HG02981 (cell line): ENCODE results near the gene APC2.

Experiments
- ATAC-seq: cut with Tn5 transposase; IDR thresholded peaks from one replicate; pipeline ENCODE4 v1.9.1; 2021; ENCODE audit warnings: mild to moderate bottlenecking, moderate library complexity; ENCODE audit not compliant: unreplicated experiment

The APC2 gene, protein sequence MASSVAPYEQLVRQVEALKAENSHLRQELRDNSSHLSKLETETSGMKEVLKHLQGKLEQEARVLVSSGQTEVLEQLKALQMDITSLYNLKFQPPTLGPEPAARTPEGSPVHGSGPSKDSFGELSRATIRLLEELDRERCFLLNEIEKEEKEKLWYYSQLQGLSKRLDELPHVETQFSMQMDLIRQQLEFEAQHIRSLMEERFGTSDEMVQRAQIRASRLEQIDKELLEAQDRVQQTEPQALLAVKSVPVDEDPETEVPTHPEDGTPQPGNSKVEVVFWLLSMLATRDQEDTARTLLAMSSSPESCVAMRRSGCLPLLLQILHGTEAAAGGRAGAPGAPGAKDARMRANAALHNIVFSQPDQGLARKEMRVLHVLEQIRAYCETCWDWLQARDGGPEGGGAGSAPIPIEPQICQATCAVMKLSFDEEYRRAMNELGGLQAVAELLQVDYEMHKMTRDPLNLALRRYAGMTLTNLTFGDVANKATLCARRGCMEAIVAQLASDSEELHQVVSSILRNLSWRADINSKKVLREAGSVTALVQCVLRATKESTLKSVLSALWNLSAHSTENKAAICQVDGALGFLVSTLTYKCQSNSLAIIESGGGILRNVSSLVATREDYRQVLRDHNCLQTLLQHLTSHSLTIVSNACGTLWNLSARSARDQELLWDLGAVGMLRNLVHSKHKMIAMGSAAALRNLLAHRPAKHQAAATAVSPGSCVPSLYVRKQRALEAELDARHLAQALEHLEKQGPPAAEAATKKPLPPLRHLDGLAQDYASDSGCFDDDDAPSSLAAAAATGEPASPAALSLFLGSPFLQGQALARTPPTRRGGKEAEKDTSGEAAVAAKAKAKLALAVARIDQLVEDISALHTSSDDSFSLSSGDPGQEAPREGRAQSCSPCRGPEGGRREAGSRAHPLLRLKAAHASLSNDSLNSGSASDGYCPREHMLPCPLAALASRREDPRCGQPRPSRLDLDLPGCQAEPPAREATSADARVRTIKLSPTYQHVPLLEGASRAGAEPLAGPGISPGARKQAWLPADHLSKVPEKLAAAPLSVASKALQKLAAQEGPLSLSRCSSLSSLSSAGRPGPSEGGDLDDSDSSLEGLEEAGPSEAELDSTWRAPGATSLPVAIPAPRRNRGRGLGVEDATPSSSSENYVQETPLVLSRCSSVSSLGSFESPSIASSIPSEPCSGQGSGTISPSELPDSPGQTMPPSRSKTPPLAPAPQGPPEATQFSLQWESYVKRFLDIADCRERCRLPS (N-terminal part only)

DNA sequence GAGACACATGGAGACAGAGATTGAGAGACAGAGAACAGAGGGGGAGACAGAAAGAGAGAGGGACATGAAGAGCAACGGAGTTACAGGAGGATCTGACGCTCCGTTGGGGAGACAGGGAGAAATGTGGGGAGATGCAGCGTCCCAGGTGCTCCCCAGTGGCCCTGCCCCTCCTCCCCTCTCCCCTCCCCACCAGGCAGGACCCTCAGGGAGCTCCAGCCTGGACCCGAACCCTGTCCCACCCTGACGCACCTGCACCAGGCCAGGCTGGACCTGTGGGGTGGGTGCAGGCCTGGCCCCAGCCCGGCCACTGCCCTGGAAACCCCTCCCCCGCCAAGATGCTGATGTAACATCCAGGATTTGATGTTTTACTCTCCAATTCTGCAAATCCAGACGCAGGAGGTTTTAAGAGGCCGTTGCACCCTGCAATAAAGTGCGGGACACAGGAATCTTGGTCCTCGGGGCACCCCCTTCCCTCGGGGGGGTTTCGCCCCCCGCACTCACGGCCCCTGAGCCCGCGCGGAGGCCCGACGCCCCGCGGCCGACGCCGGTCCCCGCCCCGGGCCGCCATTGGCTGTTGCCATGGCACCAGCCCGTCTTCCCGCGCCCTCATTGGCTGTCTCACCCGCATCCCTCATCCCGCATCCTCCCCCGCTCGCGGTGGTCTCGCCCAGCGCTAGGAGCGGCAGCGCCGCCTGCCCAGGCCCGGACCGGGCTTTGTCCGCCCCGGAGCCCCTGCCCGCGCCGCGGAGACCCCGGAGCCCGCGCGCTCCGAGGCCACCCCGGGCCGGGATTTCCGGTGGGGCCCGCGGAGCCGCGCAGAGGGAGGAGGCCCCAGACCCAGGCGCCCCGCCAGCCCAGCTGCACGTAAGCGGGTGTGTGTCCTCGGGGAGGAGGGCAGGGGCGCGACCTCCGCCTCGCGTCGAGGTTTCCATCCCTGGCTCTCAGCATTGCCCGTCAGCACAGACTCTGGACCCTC, at the start of gene APC2:
Gene APC2 (plus strand): TSS at position 655 of the 976 bp plus-strand sequence. CDS start 2,881 bp downstream, outside the sequence.
- no peak for ATAC-seq

DNA sequence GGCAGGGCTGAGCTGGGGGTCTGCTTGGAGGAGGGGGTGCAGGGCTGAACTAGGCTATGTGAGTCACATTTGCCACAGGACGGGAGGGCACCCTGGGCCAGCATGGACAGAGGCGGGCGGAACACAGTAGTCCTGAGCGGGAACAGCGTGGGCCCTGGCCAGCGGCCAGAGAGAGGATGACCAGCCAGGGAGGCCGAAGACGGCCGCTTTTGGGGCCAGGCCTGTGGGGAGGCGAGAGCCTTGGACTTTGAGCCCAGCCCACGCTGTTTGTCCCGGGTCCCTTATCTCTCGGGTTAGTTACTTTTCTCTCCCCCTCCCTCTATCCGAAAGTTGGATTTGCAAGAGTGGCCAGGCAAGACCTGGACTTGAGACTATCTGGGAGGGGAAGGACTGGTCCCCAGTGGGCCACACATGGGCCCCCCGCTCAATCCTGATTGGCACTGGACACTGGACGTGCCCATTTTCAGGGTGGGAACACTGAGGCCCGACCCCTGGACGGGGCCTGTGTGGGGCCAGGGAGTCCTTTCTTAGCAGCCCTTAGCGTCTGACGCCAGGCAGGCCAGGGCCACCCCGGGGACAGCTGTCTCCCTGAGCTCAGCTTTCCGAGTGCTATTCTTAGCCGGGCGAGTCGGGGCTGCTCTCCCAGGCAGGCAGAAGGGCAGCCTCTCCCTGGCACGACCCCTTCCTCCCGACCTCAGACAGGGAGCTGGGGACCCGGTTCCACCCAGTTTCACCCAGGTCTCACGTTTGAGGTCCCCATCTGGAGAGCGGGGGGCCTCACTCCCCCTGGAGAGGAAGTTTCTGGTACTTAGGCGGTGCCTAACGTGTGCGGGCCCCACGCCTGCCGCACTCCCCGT, 49.4 kb upstream of the APC2 start:
- ATAC-seq = no peak

DNA sequence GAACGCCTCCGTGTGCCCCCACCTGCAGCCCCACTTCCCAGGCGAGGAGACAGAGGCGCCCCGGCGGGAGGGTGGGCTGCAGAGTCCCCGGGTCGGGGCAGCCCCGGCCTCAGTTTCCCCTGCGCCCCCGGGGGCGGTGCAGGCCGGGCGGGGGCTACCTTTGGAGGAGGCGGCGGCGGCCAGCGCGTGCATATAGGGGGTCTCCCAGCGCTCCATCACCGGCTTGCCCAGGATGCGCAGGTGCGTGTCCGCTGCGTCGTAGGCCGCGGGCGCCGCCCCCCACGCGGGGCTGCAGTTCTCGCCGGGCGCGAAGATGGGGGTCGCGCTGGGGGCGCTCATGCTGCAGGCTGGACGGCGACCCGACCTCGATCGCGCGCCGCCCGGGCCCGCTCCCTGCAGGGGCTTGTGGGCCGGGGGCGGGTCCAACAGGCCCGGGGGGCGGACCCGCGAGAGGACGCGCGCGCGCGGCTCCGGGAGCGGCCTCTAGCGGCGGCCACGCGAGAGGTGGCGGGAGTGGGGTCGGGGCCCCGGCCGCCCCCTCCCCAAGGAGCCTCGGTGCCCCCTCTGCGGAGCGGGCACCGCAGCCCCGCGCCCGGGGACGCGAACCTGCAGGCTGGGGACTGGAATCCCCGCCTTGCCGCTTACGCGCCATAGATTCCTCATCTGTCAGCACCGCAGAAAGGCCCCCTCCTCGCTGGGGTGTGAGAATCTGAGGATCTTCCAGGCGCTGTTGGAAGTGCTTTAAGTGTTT, 48.6 kb upstream of the APC2 start, which contains the start of gene GAMT:
Gene GAMT (minus strand): TSS at position 405 of the 751 bp plus-strand sequence. CDS start 66 bp downstream, at position 339.
- ATAC-seq = no peak

DNA sequence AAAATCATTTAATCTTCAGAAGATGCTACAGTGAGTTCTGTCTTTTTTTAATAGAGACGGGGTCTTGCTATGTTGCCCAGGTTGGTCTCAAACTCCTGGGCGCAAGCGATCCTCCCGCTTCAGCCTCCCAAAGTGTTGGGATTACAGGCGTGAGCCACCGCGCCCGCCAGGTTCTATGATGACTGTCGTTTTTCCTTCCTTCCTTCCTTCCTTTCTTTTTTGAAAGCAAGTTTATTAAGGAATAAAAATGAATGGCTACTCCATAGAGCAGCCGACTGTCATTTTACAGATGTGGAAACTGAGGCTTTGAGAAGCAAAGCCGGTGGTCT, 48.1 kb upstream of the APC2 start:
- no peak for ATAC-seq

DNA sequence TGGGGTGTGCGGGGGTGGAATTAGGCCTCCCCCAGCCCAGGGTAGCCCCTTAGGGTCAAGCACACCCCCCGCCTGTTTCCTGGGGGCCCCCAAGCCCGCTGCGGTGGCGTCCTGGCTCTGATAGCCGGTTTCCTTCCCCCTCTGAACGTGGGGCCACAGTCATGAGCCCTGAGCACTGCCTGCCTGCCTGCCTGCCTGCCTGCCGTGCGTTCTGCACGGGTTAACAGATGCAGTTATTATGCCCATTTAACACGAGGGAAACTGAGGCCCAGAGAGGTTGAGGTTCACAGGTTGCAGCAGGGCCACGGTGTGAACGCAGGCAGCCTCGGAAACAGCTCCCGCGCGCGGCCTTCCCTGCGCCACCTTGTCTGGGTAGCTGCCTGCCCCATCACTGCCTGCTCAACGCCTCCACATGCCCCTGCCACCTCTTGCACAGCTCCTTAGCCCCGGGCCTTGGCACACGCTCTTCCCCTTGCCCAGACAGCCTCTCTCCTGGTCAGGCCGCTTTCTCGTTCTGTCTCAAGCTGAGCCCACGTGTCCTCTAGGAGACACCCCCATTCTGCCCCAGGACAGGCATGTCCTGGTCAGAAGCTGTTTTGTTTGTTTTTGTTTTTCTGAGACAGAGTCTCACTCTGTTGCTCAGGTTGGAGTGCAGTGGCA, 47.4 kb upstream of the APC2 start:
- no peak for ATAC-seq

DNA sequence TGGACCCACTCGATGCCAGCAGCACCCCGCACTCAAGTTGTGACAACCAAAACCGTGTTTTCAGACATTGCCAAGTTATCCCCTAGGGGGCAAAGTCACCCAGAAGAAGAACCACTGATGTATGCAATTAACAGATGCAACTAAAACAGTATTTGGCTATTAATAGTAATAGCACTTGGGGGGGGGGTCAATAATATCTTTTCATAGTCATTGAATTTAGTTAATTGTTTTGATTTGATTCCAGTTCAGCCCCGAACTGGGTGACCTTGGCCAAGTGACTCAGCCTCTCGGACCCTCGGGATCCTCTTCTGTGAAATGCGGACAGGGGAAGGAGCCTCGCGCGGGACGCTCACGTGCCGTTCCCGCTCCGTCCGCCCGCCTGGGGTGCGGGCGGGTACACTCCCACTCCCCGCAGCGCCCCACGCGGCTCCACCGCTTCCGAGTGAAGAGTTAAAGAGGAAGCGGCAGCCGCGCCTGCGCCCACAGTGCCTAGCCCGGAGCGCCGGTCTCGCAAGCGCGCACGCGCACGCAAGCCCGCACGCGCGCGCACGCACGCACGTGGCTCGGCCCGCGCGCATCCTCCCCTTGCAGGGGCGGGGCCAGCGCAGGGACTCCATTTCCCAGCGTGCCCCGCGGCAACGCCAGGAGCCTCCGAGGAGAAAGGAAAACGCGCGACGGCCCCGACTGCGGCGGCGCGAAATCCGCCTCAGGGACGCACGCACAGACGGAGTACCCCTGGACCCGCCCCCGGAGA, 43.0 kb upstream of the APC2 start:
- peak; percentile 77 for ATAC-seq

DNA sequence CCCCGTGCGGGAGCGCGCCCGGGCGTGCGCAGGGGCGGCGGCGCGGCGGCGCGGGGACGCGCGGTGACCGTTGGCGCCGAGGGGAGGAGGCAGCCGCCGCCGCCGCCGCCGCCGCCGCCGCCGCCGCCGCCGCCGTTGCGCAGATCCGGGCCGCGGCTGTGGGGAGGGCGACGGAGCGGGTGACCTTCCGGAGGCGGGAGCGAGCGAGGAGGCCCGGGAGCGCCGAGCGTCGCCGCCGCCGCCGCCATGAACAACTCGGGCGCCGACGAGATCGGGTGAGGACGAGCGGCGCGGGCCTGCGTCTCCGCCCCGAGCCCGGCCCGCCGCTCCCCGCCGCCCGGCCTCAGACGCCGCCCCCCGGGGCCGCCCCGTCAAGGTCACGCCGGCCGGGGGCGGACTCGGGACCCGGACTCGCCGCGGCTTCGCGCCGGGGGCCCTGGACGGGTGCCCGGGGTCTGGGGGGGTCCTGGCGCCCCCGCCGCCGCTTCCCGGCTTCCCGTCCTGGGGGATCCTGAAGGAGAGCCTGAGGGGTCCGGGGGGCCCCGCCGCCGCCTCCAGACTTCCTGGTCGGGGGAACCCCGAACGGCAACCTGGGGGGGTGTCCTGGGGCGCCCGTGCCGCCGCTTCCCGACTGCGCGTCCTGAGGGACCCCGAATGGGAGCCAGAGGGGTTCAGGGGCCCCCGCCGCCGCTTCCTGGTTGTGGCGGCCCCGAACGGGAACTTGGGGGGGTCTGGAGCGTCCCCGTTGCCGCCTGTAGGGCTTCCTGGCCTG, 42.2 kb upstream of the APC2 start, which contains the start of gene DAZAP1:
Gene DAZAP1 (plus strand): TSS at position 59 of the 772 bp plus-strand sequence. CDS start 188 bp downstream, at position 247.
- ATAC-seq = peak; percentile 14

DNA sequence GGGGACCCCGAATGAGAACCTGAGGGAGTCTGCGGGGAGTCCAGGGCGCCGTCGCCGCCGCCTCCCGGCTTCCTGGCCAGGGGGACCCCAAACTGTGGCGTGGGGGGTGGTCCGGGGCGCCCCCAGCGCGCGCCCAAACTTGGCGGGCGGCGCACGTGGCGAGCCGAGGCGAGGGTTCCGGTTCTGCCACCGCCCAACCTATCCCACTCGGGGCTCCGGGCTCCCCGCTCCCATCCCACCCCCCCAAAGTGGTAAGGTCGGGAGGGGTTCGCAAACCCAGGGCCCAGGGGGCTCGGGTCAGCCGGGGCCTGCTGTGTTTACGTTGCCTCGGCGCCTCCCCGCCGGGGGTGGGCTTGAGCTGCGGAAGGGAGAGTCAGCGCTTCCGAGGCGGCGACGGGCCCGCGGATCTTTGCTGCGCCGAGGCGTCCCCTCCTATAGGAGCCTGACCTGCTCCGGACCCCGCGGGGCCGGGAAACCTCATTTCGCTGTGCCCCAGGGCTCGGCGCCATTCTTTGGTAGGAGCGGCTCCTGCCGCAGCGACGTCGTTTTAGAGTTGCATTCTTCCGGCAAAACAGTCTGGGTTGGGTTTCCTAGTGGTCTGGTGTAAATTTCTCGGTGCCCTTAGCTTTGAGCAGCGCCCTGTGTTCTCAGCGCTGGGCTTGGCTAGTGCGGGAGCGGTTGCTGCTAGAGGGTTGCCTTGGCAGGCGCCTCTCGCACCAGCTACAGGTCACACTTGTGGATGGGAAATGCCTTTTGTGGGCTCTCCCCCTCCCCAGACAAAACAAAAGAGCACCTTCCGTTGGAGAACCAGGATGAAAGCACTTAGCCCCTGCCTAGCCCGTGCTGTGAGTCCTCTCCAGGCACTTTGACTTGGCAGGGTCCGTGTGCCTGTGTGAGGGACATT, 41.4 kb upstream of the APC2 start:
- no peak for ATAC-seq

DNA sequence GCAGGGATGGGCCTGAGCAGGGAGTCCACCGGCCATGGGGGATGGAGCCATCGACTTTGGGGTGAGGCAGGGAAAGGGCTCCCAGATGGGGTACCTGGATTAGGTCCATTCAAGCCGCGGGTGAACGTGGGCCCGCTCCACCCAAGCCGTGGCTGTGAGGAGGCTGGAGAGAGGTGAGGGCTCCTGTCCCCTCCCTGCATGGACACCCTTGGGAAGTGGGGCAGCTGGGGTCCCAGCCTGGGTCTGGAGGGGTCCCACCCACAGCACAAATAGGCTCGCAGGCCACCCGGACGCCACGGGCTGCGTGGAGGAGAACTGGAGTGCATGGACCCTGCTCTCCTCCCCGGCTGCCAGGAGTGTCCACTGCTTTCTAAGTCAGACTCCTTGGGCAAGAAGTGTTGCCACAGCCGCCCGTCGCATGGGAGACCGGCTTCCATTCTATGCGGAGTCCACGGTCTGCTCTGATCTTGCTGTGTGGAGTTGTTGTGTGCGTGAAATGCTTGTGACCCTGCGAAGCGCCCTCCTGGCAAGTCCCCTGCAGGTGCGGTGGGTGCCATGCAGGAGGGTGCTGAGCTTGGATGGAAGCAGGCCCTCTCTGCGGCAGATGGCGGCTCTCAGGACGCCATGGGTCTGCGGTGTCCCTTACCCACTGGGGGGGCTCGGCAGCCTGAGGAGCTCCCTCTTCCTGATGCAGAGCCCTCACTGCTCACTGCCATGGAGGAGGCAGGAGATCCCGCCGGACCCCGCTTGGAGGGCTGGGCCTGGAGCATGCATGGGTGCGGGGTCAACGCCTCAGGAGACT, 40.5 kb upstream of the APC2 start:
- no peak for ATAC-seq

DNA sequence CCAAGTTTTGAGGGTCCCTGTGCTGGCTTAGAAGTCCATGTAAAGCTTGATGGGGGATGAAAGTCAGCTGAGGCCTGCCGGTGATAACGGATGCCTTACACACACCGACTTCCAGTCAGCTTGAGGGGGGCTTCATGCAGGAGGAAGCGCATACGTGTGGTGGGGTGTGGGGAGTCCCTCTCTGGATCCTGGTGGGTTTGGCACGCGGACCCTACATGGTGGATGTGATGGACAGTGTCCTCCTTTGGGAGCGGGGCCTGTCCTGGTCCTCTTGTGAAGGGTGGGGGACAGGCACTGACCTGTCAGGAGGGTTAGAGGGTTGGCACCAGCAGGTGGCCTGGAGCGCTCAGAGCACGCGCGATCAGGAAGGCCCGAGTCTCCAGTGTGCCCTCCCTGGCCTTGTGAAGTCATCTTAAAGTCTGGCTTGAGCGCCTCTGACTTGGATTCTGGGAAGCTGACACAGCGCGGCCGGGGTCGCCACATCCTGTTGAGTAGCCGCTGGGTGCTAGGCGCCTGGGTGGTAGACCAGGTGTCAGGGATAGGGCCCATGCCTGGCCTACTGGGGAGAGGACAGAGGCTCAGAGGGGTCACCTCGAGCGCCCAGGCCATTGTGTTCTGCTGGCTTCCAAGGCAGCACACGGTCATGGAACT, 39.7 kb upstream of the APC2 start:
- no peak for ATAC-seq

DNA sequence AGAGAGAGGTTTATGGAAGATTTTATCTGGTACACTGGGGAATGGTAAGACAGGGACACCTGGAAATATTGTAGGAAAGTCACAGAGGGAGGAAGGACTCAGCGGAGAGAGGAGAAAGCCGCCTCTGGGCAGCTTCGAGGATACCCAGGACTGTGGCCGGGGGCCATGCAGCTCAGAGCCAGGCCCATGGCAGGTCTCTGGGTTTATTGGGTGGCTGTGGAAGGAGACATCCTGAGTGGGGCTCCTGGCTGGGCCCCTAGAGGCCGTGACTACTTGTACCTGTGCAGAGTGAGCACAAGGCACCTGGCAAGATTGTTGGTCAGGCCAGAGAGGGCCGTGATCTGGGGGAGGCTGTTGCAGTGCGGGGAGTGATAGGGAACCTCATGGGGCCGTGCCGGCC, 39.1 kb upstream of the APC2 start:
- ATAC-seq = no peak

DNA sequence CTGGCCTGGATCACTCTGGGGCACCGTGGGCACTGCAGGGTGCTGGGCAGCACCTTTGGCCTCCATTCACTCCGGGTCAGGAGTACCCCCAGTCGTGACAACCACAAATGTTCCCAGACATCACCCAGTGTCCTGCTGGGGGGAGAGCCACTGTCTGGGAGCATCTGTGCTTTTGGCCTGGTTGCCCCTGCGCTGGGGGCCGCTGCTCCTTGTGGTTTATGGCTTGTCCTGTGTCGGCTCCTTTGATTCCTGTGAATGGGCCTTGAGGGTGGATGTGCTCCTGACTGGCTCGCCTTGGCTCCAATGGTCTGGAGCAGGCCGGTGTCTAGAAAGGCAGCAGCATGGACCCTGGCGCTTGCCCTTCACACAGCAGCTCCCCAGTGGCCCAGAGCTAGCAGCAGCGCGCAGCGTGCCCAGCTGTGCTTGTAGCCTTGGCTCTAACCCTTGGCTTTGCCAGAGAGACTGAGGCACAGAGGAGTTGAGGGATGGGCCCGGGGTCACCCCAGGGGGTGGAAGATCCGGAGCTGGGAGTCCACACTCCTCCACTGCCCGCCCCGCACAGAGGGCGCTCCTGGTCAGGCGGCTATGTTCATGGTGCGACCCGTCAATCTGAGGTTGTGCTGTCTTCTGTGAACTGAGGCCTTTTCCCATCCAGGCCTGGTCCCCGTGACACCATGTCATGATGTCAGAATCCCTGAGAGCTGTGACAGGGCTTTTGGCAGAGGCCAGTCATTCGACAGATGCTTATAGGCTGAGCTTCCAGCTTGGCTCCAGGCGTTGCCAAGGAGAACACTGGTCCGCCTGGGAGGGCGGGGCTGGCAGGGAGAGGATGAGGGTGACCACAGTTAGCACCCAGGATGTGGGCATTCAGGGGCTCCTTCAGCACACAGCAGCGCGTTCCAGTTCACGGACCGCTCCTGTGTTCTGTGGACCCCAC, 38.4 kb upstream of the APC2 start:
- no peak for ATAC-seq
